ENCODE data around the gene PIP5K1A. TPM values are rescaled to one million over a fixed set of nuclear protein-coding genes. Genes with fewer than 3 reads are reported as not detected.
"Not testable (repeated sequence)": the region's sequence is repeated elsewhere in the genome, so short reads cannot be mapped to it uniquely, and the experiment has no call there.

PIP5K1A gene
- polyA plus RNA-seq, 1 donor = 92.7 TPM

DNA sequence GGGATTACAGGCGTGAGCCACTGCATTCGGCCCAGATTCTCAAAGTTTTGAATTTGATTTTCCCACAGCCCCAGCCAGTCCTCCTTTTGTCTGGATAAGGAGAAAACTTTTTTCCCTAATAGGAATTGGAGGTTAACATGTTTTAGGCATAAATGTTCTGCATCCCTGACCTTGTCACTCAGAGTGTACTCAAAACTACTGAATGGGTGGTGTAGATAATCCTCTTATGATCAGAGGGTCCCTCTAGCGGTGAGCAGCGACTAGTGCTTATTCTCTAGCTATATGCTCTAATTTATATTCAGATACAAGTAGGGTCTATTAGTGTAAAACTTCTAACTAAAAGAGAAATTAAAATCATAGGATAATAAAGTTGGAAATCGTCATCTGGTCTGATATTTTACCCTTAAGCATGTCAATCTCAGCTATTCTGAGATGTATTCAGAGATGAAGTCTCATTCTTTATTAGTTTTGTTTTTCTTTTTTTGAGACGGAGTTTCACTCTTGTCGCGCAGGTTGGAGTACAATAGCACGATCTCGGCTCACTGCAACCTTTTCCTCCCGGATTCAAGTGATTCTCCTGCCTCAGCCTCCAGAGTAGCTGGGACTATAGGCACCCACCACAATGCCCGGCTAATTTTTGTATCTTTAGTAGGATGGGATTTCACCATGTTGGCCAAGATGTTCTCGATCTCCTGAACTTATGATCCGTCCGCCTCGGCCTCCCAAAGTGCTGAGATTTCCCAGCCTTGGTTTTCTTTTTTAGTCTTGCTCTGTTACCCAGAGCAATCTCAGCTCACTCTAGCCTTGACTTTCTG, 53.5 kb downstream of the PIP5K1A start:
- peak; percentile 53 for DNase-seq

DNA sequence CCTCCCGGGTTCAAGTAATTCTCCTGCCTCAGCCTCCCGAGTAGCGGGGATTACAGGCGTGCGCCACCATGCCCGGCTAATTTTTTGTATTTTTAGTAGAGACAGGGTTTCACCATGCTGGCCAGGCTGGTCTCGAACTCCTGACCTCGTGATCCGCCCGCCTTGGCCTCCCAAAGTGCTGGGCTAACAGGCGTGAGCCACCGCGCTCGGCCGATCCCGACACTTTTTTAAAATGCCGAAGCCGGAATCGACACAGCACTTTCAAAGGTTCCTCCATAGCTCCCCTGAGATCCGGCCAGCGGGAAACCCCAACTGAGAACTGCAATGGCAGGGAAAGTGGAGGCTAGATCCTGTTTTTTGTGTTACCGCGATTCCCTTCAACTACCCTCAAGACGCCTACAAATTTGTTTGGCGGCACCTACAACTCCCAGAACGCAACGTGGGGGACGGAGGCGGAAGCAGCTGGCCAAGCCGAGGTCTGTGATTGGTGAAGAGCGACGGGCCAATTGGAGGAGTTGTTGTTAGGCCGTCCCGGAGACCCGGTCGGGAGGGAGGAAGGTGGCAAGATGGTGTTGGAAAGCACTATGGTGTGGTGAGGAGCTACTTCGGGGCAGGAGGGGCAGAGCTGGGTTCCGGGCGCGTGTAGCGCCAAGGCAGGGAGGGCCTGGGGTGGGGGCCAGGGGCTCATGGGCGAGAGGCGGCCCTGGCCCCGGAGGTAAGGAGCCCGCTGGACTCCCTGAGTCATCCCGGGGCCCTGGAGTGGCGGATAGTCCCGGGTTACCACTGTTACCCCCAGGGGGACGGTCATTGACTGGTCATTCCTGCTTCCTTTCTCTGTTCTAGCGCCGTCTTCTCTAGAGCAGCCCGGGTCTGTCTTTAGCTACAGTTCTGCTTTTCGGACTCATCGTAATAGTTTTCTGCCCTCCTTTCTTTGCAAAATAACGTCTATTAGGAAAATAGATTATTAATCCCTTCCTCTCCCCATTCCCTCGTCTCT, 56.2 kb downstream of the PIP5K1A start, which contains the start of gene PSMD4:
Gene PSMD4 (plus strand): TSS at position 518 of the 997 bp plus-strand sequence. CDS start 49 bp downstream, at position 567.
- DNase-seq = peak; percentile 97

DNA sequence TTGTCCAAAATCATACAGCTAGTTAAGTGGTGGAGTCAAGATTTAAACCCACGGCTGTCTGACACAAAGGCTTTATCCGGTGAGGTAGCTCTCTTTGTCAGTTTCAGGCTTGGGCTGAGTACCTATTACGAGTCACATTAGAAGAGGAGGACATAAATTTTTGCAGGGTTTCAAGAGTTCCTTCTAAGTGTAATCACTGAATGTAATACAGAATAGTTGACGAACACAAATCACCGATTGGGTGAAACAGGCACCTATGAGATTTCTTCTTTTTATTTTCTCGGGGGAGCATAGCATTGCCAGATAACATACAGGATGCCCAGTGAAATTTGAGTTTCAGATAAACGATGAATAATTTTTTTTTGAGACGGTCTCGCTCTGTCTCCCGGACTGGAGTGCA, 57.0 kb downstream of the PIP5K1A start:
- DNase-seq = no peak

DNA sequence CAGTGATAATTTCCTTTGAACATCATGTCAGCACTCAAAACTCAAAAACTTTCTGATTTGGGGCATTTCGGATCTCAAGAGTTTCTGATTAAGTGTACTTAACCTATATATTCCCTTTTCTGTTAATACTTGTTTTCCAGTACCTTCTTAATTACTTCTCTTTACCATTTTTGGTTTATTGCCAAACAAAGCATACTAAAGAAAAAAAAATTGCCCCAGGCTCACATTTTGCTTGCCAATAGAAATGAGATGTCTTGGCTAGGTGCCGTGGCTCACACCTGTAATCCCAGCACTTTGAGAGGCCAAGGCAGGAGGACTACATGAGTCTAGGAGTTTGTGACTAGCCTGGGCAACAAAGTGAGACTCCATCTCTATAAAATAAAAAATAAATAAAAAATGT, 61.0 kb downstream of the PIP5K1A start:
- no peak for DNase-seq

DNA sequence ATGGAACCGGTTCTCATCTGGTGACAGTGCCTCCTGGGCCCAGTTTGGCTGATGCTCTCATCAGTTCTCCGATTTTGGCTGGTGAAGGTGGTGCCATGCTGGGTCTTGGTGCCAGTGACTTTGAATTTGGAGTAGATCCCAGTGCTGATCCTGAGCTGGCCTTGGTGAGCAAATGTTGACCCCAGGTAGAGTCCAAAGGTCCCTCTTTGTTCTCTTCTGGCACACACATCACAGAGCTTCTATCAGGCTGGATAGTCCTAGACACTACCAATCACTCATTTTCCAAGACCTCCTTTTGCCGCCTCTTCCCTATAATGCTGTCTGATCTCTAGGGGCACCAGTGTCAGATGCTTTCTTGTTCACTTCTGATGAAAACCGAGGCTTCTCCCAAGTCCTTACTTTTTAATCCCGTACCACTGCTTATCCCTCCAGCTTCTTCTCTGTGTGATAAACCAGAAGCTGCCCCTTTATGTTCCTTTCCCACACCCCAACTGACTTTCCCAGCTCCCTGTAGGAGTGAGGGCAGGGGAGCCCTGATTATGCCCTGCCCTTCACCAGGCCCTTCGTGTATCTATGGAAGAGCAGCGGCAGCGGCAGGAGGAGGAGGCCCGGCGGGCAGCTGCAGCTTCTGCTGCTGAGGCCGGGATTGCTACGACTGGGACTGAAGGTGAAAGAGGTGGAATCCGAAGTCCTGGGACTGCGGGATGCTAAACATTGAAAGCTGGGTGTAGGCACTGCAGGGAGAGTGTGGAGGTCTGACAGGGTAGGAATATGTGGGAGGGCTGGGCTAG, 67.3 kb downstream of the PIP5K1A start:
- DNase-seq = no peak

DNA sequence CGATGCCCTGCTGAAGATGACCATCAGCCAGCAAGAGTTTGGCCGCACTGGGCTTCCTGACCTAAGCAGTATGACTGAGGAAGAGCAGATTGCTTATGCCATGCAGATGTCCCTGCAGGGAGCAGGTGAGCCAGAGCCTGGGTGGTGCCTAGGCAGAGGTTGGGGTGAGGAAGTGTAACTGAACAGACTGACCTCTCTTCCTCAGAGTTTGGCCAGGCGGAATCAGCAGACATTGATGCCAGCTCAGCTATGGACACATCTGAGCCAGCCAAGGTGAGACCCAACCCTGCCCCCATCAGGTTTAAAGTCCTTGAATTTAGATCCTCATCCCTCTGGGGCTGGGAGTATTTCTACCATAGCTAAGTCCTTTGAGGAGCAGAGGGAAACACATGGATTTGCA, 68.0 kb downstream of the PIP5K1A start:
- no peak for DNase-seq

DNA sequence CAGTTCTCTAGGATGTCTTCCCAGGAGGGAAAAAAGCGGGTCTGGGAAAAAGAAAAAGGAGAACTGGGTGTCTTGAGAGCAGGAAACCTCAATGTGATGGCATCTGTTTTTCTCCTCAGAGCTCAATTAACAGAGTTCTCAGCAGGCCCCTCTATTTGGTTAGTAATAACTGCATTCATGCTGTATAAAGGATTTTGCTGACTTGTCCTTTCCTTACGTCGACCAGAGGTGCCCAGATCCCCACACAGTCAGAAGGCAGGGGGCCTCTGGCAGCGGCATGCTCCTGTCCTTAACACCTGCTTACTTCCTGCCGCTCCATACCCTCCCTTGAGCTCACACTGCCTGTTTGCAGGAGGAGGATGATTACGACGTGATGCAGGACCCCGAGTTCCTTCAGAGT, 68.5 kb downstream of the PIP5K1A start:
- no peak for DNase-seq

DNA sequence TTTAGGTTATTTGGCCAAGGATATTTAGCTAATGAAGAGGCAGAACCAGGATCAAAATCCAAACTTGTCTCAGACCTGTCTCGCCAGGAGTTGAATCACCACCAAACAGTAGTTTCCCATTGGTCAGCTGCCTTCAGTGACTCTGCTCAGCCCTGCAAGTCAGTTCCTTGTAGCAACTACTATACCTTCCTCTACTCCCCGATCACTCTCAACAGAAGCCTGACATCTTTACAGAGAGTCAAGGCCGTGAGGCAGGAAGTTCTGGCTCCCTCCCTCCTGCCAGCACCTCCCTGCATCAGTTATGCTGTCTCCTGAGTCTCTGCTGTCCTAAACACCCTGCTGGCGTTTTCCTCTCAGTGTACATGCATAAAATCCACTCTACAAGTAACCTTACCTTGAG, 69.4 kb downstream of the PIP5K1A start:
- no peak for DNase-seq

DNA sequence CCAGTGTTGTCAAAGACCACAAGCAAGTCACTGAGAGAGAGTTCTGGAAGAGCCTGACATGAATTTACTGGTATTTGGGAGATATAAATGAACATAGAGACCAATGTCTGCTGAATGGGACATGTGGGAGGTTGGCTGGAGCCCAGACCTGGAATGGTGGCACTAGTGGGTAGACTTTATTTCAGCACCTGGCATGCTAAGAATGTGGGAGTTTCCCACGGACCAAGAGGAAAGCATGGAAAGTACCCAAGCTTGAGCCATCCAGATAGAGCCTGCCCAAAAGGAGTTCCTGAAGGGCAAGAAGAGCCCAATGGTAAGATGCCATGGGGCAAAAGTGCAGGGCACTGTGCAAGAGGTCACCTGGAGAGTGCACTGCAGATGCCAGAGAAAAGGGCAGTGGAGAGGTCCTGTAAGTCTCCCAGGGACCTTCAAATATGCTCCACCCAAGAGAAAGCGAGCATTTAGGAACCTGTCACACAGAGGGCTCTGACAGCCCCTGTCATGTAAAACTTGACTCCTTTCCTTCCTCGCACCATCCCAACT, 75.6 kb downstream of the PIP5K1A start:
- no peak for DNase-seq

DNA sequence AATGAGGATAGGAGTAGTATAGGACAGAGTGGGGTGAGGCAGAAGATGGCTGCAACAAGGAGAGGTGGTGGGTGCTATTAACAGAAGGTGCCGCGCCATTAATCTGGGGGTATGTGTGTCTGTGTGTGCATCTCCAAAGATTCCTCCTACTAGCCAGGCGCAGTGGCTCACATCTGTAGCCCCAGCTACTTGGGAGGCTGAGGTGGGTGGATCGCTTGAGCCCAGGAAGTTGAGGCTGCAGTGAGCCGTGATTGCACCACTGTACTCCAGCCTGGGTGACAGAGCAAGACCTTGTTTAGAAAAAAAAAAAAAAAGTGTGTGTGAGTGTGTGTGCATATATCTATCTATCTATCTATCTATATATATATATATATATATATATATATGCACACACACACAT, 77.0 kb downstream of the PIP5K1A start:
- not testable (repeated sequence) for DNase-seq

DNA sequence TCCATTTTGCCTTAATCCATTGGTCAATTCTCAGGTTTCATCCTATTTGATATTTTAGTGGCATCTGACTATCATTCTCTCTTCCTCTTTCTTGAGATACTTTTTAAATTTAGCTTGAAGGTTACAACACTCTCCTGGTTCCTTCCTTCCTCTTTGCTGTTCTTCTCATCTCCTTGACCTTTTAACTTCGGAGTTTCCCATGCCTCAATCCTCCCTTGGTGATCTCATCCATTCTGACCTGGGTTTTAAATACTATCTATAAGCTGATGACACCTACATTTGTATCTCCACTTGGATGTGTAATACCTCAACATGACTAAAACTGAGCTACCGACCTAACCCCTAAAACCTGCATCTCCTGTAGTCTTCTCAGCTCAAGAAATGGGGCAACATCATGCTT, 78.9 kb downstream of the PIP5K1A start:
- no peak for DNase-seq

DNA sequence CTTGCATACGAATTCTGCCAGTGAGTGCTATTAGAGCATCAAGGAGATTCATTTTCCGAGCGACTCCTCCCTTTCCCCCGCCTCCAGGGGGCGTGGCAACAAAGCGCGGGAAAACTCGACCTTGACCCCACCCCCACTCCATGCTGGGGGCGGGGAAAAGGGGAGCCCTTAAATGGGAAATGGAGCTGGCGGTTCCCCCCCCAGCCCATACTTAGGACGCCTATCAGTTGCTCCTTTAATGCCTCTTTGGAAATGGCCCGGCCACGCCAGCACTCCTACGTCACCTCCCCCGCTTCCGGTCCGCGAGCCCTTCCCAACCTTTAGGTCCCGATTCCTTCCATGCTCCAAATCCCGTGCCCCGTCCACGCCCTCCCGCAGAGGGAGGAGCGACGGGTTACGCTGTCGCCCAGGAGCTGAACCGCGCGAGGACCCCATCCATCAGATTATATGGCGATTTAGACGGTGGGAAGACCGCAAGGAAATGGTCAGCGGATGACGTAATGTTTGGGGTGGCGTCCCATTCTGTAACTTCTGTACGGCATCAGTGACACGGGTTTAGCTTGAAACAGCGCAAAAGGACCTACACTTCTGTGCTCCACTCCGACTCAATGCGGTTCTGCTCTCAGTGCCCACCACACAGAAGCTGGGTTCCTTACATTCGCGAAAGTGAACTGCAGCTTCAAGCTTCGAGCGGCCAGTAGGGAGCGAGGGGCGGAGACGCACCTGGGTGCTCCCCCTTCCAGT, 83.0 kb downstream of the PIP5K1A start:
- peak; percentile 98 for DNase-seq

DNA sequence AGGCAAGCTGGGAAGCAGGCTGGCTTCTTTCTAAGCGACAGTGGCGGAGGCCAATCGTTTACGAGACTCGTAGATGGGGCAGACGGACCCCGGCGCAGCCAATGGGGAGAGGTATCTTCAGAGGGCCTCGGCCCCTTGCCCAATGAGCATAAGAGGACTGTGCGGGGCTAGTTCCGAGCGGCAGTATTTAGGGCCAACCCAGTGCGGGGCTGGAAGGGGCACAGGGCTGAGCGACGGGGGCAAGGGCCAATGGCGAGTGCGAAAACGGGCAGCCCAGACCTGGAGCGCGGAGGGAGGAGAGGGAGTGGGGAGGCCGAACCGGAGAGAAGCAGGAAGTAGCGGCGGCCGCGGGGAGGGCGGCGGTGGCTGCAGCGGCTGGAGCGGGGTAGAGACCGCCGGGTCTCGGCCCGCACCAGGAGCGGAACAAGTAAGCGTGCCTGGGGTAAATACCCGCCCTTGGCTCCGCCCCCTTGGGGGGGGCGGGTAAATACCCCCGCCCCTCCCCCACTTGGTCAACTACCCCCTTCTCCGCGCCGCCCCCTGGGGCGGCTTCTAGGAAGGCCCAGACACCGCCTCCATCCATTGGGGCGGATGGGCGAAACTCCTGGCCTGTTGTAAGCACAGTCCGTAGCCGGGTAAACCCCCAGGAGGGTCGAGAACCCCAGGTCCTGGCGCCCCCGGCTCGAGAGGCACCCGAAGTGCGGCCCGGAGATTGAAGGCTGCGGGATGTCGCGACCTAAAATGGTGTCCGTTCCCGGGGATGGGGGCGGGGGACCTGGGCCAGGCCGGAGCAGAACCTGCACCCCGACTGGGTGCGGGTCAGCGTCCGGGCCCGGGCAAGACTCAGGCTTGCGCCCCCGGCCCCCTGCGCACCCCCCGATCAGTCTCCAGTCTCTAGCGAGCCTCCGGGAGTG, 83.9 kb downstream of the PIP5K1A start, which contains the start of gene ZNF687:
Gene ZNF687 (plus strand): TSS at position 331 of the 914 bp plus-strand sequence. CDS start 3,993 bp downstream, outside the sequence.
- DNase-seq = peak; percentile 100

DNA sequence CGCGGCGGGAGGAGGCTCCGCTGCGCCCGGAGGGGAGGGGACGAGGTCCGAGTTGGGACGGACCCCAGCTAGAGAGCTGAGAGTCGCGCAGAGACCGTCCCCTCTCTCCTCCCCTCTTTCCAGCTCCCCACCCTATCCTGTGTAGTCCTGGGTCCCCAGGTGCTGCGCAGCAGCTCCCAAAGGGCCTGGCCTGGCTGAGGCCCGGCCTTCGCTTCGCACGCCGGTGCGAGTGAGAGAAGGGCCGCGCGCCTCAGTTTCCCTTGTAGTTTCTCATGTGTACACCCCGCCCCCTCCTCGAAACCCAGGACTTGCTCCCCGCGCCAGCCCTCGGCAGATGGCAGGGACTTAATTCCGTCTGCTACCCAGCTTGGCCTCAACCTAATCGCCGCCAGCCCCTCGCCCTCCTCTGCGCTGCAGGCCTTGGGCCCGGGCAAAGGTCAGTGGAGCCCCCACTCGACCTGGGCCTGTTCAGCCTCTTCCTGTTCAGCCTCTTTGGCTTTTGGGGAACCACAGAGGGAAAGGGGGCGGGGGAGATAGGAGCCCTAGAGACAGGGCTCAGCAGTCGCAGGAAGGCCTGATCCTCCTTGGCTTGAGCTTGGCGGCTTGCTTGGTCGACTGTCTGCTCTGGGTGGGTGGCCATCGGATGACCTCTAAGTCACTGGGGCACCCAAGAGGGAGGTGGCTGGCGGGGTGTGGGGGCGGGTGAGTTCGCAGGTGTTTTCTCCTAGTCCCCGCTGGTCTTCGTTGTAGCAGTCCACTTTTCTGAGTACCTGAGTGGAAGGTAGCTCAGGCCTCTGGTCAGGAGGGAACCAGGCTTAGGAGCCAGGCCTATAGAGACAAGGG, 84.8 kb downstream of the PIP5K1A start:
- DNase-seq = no peak

DNA sequence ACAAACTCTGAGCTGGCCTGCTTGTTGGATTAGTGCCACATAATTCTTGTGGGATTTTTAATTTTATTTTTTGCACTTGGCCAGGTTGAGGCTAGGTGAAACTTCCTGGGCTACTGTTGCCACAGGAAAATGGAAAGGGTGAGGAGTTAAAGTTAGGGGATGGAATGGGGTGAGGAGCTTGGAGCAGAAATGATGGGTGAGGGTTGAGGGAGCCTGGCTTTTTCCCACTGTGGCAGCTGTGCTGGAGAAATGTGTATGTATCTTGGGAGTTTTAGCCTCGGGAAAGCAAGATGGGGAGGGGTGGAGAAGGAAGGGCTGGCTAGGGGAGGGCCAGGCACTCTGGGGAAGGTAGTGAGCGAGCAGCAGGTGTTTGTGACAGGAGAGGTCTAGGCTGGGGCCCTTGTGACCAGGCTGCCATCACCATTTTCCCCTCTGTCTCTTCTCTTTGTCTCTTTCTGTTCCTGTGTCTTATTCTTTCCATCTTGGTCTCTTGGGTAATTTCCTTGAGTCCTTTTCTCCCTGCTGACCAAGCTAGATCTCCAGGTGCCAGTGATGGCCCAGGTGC, 85.7 kb downstream of the PIP5K1A start:
- no peak for DNase-seq

DNA sequence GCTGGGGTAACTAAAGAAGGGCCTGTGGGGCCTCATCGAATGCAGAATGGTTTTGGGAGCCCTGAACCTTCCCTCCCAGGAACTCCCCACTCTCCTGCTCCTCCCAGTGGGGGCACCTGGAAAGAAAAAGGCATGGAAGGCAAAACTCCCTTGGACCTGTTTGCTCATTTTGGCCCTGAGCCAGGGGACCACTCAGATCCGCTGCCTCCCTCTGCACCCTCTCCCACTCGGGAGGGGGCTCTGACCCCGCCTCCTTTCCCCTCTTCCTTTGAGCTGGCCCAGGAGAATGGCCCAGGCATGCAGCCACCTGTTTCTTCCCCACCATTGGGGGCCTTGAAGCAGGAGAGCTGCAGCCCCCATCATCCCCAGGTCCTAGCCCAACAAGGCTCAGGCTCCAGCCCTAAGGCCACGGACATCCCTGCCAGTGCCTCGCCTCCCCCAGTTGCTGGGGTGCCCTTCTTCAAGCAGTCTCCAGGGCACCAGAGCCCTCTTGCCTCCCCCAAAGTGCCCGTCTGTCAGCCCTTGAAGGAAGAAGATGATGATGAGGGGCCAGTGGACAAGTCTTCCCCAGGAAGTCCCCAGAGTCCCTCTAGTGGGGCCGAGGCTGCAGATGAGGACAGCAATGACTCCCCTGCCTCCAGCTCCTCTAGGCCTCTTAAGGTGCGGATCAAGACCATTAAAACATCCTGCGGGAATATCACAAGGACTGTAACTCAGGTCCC, 88.4 kb downstream of the PIP5K1A start:
- DNase-seq = no peak

DNA sequence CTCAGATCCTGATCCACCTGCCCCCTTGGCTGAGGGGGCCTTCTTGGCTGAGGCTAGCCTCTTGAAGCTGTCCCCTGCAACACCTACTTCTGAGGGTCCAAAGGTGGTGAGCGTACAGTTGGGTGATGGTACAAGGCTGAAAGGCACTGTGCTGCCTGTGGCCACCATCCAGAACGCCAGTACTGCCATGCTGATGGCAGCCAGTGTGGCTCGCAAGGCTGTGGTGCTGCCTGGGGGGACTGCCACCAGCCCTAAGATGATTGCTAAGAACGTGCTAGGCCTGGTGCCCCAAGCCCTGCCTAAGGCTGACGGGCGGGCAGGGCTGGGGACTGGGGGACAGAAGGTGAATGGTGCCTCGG, 89.0 kb downstream of the PIP5K1A start:
- DNase-seq = no peak

Data from left kidney (tissue), 2 donors.